NCI-H345 treated with DMSO at 0.1 percent for 48 hours (cell line): ENCODE results near the gene TOLLIP.

Experiments
- DNase-seq: peaks from one replicate; lab custom pipeline; 2025; ENCODE audit not compliant: unreplicated experiment; lab: John Stamatoyannopoulos, UW

The TOLLIP gene

DNA sequence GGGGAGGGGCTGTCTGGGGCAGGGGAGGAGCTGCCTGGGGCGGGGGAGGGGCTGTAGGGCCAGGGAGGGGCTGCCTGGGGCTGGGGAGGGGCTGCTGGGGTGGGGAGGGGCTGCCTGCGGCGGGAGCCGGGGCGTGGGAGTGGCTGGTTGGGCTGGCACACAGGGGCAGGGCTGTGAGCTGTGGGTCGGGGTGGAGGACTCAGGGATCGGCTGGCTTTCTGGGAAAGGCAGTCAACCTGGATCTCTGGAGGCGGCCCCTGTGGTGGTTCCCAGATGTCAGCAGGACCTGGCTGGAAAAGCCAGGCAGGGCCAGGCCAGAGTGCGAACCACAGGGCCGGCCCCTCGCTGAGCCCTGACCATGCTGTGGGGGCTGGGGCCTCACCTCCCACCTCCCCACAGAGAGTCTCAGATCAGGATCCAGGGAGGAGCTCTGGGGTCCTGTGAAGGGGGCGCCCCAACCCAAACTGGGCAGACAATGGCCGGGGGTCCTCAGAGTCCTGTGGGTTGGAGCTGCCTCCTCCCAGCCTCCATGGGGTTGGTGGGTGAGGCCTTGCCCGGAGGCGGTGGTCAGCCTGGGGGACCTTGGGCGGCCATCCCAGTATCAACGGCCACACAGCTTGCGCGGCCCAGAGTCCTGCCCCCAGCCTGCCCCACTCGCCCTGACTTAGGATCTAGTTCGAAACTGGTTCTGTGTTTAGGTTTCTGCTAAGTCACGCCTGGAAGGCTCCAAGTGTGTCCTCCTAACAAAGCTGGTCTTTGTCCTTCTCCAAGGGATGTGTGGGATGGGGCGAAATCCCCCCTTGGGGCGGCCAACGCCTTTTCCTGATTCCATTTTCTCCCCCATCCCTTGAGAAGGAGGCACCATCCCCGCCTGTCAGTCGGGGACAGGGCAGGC is 84.7 kb downstream of the TOLLIP start:
- DNase-seq, result no peak
